Endodermal cell (in vitro differentiated cells): ENCODE measurements around the gene RESP18. TPM values are rescaled to one million over a fixed set of nuclear protein-coding genes. Genes with fewer than 3 reads are reported as not detected.

Experiments used
- DNase-seq: peaks from one replicate; pipeline ENCODE4 v3.0.0-alpha.2; 2017
- H3K27ac ChIP-seq: 2 replicates; pipeline ENCODE4 v1.5.1; 2013; ENCODE audit warnings: mild to moderate bottlenecking, low read depth, low read length, moderate library complexity
- H3K27me3 ChIP-seq: 2 replicates; pipeline ENCODE4 v1.6.1; 2013; ENCODE audit warnings: mild to moderate bottlenecking, low read length, moderate library complexity; ENCODE audit not compliant: insufficient read depth, control insufficient read depth, poor library complexity, severe bottlenecking
- H3K36me3 ChIP-seq: 2 replicates; pipeline ENCODE4 v1.7.0; 2013; ENCODE audit warnings: mild to moderate bottlenecking, low read length, moderate library complexity; ENCODE audit not compliant: control insufficient read depth, insufficient read depth
- H3K4me1 ChIP-seq: one replicate; pipeline ENCODE4 v1.7.0; 2013; ENCODE audit warnings: low read length; ENCODE audit not compliant: control insufficient read depth, insufficient read depth
- H3K4me3 ChIP-seq: 2 replicates; pipeline ENCODE4 v1.5.1; 2013; ENCODE audit warnings: mild to moderate bottlenecking, low read length, moderate library complexity
- H3K9ac ChIP-seq: 2 replicates; pipeline ENCODE4 v1.6.1; 2013; ENCODE audit warnings: mild to moderate bottlenecking, low read length, moderate library complexity; ENCODE audit not compliant: poor library complexity, severe bottlenecking; ENCODE audit errors: extremely low read depth
- H3K9me3 ChIP-seq: 2 replicates; pipeline ENCODE4 v1.6.1; 2013; ENCODE audit warnings: mild to moderate bottlenecking, low read length, moderate library complexity; ENCODE audit not compliant: control insufficient read depth
- H3K27ac Mint-ChIP-seq: 2 replicates; pipeline ENCODE4 v1.8.0; 2020; ENCODE audit warnings: mixed read lengths
- H3K27me3 Mint-ChIP-seq: 2 replicates; pipeline ENCODE4 v1.8.0; 2021; ENCODE audit warnings: mild to moderate bottlenecking, mixed read lengths; ENCODE audit not compliant: insufficient read depth
- H3K36me3 Mint-ChIP-seq: 2 replicates; pipeline ENCODE4 v1.8.0; 2020; ENCODE audit warnings: low read depth, mixed read lengths
- H3K4me1 Mint-ChIP-seq: 2 replicates; pipeline ENCODE4 v1.8.0; 2020; ENCODE audit warnings: mixed read lengths
- H3K4me3 Mint-ChIP-seq: 2 replicates; pipeline ENCODE4 v1.8.0; 2020; ENCODE audit warnings: mild to moderate bottlenecking, moderate library complexity, mixed read lengths
- H3K9me3 Mint-ChIP-seq: 2 replicates; pipeline ENCODE4 v1.8.0; 2020; ENCODE audit warnings: mild to moderate bottlenecking, mixed read lengths
- WGBS, 2 experiments: methylation state at CpG; one replicate each; pipeline versions ENCODE4 v1.1.5 to v1.1.7; 2013; ENCODE audit warnings: missing lambda C conversion rate in 2 of 2, mixed read lengths in 1 of 2; ENCODE audit not compliant: insufficient coverage in 1 of 2, insufficient read length in 1 of 2; 5-methylcytosine and 5-hydroxymethylcytosine counted together
- total RNA-seq, 2 donors: library from RNA; stranded (reverse); fragmentation: NEBNext Ultra II Directional in 1 of 2; extraction: Animal tissue kit (Norgen Biotek cat#: 25700) in 1 of 2; gene quantifications; 2 replicates in 1 of 2; 3 replicates in 1 of 2; pipeline ENCODE4 v1.2.1, GENCODE V29; 2021
- TF ChIP-seq, protein P1 (sequence below): fragments of 200-600 bp; sonication (generic); conservative IDR thresholded peaks from 2 replicates; pipeline ENCODE4 v1.5.0; 2021; ENCODE audit warnings: antibody characterized with exemption, mild to moderate bottlenecking

RESP18 gene
- total RNA-seq, 2 donors from 2014 or later, result not detected

- Mint-ChIP-seq H3K4me3 (no peak overlapping the region), H3K27me3 (peaks cover 62% of the 10 kb centered on the region), H3K4me1 (no peaks in the 10 kb centered on the region), H3K27ac (no peak overlapping the region), H3K36me3 (no peaks in the 10 kb centered on the region), H3K9me3 (no peaks in the 10 kb centered on the region)
- Histone ChIP-seq H3K36me3 (no peaks in the 10 kb centered on the region), H3K4me1 (no peaks in the 10 kb centered on the region), H3K27ac (no peak overlapping the region), H3K9me3 (no peaks in the 10 kb centered on the region), H3K27me3 (peaks cover 56% of the 10 kb centered on the region), H3K4me3 (no peak overlapping the region), H3K9ac (no peak overlapping the region)
- peak; percentile 92 for DNase-seq
- TF ChIP-seq, protein P1, sequence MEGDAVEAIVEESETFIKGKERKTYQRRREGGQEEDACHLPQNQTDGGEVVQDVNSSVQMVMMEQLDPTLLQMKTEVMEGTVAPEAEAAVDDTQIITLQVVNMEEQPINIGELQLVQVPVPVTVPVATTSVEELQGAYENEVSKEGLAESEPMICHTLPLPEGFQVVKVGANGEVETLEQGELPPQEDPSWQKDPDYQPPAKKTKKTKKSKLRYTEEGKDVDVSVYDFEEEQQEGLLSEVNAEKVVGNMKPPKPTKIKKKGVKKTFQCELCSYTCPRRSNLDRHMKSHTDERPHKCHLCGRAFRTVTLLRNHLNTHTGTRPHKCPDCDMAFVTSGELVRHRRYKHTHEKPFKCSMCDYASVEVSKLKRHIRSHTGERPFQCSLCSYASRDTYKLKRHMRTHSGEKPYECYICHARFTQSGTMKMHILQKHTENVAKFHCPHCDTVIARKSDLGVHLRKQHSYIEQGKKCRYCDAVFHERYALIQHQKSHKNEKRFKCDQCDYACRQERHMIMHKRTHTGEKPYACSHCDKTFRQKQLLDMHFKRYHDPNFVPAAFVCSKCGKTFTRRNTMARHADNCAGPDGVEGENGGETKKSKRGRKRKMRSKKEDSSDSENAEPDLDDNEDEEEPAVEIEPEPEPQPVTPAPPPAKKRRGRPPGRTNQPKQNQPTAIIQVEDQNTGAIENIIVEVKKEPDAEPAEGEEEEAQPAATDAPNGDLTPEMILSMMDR, result peak; percentile 84
- WGBS, 2 experiments, result 38 to 40% methylated on average over 1 to 5 of the region's 5 CpGs
These were observed 20.0 kb upstream of the RESP18 start for GRCh38 chr2:219352448-219353023.

GRCh38 chr2:219350710-219351221 is 18.2 kb upstream of the RESP18 start:
- Mint-ChIP-seq H3K4me3 (no peak overlapping the region), H3K9me3 (no peaks in the 10 kb centered on the region), H3K4me1 (no peaks in the 10 kb centered on the region), H3K27ac (no peak overlapping the region), H3K27me3 (peaks cover 48% of the 10 kb centered on the region), H3K36me3 (no peaks in the 10 kb centered on the region)
- Histone ChIP-seq H3K9me3 (no peaks in the 10 kb centered on the region), H3K36me3 (no peaks in the 10 kb centered on the region), H3K27me3 (peaks cover 39% of the 10 kb centered on the region), H3K9ac (no peak overlapping the region), H3K27ac (peak overlapping the region; percentile 48), H3K4me1 (no peaks in the 10 kb centered on the region), H3K4me3 (no peak overlapping the region)
- DNase-seq, result peak; percentile 76
- TF ChIP-seq, protein P1, result no peak
- 61 to 63% methylated on average over 3 to 4 of the region's 4 CpGs for whole genome bisulfite sequencing, 2 experiments

DNA sequence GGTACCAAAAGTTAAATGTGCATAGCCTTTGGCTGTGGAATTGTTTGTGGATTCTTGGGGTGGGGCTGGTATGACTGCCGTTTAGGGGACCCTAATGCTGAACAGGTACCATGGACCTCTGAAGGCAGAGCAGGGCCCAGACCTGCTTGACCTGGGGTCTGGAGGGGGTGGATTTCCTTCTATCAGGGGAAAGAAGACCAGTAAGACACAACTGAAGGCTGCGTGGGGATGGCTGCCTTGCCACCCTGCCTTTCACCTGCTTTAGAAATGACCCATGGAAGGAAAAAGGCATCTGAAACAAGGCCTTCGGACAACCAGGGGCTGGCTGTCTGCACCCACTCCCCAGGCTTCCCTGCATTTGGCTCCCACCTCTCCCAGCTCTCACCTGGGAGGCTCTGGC is 17.7 kb upstream of the RESP18 start:
- Mint-ChIP-seq H3K27me3 (peaks cover 46% of the 10 kb centered on the region), H3K27ac (no peak overlapping the region), H3K36me3 (no peaks in the 10 kb centered on the region), H3K4me3 (no peak overlapping the region), H3K4me1 (no peaks in the 10 kb centered on the region), H3K9me3 (no peaks in the 10 kb centered on the region)
- Histone ChIP-seq H3K9me3 (no peaks in the 10 kb centered on the region), H3K4me1 (no peaks in the 10 kb centered on the region), H3K27ac (peak overlapping the region; percentile 48), H3K27me3 (peaks cover 33% of the 10 kb centered on the region), H3K36me3 (no peaks in the 10 kb centered on the region), H3K4me3 (no peak overlapping the region), H3K9ac (no peak overlapping the region)
- no peak for DNase-seq
- WGBS, 2 experiments, result 80 to 82% methylated on average over 2 to 3 of the region's 3 CpGs
- TF ChIP-seq, protein P1, result no peak
